ENCODE data around the gene SHC1. TPM values are rescaled to one million over a fixed set of nuclear protein-coding genes. Genes with fewer than 3 reads are reported as not detected.

Gene SHC1
- total RNA-seq, 1 donor: 59.5 TPM

DNA sequence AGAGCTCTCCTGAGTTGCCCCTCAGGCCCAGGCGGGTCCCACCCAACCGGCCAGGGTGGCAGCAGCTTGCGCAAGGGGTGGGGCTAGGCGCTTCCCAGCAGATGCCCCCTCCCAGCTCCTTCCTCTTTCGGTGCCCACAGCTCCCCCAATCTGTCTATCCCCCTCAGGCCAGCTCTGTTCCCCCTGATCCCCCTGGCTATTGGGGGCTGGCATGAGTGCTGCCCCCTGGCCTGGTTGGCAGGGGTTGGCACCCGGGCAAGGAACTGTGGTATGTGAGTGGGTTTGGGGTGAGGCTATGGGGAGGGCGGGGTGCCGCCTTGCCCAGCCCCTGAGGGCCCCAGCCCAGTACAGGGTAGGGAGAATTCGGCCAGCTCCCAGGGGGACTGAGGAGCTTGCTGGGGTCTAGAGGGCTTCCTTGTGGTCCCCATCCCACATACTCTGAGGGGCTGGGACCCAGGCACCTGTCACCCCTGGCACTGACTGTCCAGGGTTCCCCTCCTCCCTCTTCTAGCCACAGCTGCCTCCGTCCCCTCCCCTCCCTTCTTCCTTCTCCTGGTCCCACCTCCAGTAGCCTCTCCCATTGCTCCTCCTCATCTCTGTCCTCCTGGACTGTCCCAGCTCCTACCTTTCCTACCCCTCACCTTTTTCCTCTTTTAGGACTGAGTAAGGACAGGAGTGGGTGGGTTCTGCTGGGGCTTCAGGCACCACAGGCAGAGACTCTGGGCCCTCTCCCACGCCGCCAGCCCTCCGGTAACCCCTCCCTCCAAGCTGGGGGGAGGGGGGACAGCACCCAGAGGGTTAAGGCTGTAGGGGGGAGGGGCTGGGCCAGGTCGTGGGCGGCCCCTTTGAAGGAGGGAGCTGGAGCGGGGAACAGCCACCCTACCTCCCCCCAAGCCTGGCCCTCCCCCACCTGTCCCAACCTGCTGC lies 37.7 kb upstream of the SHC1 start:
- no peak for DNase-seq (ENCODE audit: low read depth in 2 of 3, low spot score in 2 of 3)

DNA sequence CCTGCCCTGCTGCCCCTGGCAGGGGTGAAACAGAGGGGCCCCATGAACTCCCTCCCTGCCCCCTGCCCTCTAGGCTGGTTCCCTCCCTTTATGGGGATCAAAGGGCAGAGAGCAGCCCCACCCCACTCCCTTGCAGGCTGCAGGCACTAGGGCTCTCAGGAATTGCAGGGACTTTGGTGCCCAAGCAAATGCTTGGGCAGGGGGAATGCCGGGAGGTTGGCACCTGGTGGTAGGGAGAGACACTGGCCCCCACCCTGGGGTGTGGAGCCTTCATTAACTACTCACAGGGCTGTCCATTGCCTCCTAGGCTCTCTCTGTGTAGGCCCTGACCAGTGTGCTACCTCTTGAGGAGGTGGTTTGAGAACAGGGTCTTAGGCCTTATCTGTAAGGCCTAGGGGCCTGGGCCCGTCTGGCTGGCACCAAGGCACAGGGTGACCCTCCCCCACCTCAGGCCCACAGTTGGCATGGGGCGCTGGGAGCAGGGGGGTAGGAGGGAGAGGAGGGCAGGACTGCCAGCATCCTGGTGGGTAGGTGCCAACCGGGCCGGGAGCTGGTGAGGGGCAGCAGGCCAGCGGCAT lies 36.8 kb upstream of the SHC1 start:
- no peak for DNase-seq (ENCODE audit: low read depth in 2 of 3, low spot score in 2 of 3)

DNA sequence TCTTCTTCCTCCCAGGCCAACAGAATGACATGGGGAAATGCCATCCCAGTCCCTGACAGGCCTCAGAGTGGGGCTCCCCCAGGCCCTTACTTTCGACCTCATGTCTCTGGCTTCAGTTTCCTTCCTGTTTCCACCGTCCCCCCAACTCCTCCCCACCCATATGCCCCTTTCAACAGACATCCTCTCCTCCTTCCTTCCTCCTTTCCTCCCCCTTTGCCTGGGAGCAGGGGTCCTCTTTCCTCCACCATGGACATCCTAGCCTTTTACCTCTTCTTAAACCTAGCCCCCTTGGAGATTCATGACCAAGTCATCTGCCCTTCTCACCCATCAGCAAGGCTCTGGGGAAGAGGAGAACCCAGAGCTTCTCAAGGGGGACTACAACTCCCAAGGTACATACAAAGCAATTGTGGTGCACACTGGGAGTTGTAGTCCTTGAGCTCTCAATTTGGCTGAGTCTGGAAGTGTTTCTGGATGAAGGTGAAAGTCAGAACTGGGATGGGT lies 36.1 kb upstream of the SHC1 start:
- DNase-seq (ENCODE audit: low read depth in 2 of 3, low spot score in 2 of 3): peak in 1 of 3 donors; percentile 61

DNA sequence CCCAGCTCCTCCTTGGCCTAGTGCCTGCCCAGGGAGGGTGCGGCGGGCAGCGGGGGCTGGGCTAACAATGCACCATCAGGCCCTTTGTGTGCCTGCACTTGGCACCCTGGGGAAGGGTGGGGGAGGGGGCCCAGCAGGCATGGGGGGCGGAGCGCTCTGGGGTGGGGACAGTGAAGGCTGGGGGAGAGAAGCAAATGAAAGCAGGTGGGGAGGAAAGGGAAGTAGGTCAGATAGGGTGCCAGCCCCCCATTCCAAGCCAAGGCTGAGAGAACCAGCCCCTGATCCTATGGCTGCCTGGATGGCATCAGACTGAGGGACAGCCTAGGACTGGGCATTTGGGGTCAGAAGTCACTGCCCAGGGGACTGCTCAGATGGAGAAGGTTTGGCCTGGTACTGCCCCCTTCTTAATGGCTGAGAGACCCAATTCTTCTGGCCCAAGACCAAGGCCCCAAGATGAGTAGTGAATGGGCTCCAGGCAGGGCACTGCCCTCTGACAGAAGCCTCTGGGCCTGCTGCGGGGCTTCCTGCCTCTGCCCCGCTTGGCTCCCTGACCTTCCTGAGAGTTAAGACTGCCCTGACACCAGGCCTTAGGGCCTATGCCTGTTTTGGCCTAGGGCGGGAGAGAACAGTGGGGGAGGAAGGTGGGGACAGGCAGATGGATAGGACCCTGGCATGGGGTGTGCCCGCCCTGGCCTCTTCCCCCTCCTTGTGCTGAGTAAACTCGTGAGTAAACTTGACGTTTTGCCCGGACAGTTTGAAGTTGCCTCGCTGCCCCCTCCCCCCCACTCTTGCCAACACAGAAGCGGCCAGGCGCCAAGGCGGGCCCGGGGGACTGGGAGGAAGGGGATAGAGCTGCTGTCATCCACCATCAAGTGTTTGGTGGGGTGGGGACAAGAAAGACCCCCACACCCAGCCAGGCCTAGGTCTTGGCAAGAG lies 34.8 kb upstream of the SHC1 start:
- no peak for DNase-seq (ENCODE audit: low read depth in 2 of 3, low spot score in 2 of 3)

DNA sequence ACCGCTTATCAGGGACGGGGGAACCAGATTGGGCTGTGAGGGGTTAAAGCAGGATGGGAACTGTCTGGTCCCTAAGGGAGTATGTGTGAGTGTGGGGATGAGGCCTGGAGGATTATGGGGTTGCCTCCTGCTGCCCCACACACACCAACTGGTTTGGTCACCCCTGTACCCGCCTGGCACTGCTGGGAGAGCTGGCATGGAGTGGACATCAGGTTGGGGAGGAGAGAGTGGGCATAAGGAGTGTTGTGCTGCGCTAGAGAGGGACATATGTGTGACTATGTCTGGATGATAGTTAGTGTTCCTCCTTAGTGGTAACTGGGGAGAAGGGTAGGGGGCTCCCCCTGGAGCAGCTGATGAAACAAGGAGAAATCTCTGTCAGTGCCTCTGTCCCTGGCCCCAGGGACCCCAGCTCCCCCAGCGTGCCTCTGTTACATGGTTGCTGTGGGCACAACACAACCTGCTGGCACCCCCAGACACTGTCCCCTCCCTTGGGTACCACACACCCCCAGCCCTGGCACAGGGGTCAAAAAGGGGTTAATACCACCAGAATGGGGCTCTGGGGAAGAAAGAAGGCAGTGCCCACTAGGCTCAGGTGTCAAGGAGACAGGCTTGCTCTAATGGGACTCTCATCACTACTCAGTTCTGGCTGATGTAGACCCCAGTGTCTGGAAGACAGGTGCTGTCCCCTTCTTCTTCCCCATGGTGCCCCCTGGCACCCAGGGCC lies 34.0 kb upstream of the SHC1 start:
- DNase-seq (ENCODE audit: low read depth in 2 of 3, low spot score in 2 of 3): no peak

DNA sequence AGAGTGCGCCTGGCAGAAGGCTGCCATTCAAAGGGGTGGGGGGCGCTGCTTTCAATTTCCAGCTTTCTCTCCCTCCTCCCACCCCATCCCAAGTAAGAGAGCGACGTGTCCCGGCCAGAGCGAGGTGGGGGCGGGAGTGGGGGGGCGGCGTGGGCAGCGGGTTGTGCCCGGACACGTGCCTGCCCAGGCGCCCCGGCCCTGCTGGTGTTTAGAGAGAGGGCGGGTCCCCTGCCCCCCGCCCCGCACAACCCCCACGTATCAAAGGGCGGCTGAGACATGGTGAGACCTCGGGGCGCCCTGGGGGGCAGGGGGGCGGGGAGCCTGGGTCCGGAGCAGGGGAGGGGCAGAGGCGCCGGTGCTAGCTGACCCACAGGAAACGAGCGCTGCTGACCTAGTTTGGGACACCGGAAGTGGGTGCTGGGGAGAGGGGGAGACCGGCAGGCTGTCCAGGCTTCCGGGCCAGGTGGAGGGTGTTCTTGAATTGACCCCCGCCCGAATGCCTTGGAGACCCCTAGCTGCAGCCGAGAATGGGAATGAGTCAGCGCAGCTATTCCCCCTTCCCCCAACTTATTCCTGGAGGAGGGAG lies 33.3 kb upstream of the SHC1 start:
- no peak for DNase-seq (ENCODE audit: low read depth in 2 of 3, low spot score in 2 of 3)

DNA sequence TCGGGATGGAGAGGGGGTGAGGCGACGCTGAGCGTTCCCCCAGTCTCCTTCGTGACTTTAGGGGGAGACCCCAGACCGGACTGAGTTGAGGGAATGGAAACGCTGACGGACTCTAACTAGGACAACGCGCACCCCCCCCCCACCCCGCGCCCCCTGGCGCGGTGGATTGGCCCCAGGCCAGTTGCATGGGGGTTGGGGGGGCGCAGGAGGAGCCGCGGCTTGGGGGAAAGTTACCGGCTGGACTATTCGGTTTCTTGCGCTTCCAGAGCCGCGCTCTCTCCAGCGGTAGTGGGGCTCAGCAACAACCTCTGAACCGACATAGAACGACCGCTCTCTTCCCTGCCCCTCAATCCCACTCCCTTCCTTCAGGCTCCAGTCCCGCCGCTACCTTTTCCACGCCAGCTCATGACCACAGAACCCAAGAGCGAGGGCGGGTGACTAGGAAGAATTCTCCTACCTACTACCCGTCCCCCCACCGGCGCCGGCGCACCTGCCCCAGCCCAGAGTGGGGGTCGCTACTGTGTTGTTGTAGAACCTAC lies 32.7 kb upstream of the SHC1 start:
- no peak for DNase-seq (ENCODE audit: low read depth in 2 of 3, low spot score in 2 of 3)

DNA sequence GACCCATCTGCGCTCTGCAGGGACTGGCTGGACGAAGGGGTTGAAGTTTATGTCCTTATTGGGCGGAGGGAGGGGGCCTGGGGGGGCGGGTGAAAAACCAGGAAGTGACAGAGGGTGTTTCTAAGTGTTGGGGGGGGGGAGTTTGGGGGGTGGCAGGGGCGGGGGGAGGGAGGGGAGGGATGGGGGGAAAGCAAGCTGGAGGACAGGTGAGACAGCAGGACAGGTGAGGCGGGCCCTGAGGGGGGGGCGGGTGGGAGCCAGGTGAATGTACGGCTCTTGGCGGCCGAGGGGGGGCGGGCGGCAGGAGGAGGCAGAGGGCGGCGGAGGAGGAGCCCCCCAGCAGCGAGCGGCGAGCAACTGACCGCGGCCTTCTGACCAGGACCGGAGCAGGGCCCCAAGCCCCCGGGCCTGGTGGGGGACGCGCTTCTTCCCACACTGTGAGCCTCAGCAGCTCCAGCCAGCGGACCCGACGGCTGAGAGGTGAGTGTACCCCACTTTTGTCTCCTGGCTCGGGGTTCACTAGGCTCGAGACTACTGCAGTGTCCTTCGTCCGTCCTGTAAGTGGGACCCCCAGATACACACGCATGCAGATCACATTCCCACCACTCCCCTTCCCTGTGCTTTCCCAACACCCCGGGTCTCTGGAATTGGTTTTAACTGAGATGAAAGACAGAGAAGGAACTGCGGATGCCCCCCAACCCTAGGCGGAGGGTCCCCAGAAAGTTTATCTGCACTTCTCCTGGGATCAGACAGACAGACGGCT lies 32.1 kb upstream of the SHC1 start, which contains the start of gene ZBTB7B:
ZBTB7B (plus strand) TSS at position 339 of the 763 bp plus-strand sequence. CDS start 11,859 bp downstream, outside the sequence.
- no peak for DNase-seq (ENCODE audit: low read depth in 2 of 3, low spot score in 2 of 3)

DNA sequence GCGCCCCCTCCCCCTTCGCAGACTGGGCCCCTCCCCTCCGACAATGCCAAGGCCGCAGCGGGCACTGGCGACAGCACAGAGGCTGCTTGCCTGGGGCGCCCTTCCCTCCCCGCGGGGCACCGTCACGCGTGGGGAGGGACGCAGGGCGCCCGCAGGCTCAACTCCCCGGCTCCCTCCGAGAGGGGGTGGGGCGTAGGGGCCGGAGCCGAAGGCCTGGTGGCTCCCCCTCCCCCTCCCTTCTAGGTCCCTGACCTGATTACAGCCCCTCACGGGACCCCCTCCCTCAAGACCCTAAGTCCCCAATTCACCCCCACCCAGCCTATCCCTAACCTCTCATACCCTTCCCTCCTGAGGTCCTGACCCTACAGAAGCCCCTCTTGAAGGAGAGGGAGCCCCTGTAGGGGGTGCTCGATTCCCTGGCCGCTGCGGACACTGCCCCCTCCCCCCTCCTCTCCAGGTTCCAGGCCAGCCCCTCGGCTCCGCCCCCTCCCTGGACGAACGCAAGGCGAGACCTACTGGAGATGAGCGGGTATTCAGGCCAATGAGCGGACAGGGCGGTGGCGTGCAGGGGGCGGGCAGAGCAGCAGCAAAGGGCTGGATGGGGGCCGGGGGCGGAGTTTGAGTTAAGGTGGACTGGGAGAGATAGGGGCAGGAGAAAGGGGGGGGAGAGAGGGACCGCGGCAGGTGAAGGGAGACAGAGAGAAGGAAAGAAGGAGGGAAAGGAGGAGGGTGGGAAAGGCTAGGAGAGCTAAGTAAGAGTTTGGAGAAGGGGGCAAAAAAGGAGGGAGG lies 31.3 kb upstream of the SHC1 start:
- peak; percentile 81 to 99 (median 98) for DNase-seq (ENCODE audit: low read depth in 2 of 3, low spot score in 2 of 3)

DNA sequence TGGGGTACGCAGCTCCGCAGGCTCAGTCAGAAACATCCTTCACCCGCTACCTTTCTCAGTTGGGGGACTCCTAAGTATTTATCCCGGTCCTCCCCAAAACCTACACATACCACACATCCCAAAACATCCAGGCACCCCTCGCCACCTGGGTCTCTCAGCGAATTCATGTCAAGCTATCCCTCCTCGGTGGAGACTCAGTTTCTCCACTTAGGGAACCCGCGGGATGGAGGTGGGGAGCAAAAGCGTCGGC lies 30.8 kb upstream of the SHC1 start:
- no peak for DNase-seq (ENCODE audit: low read depth in 2 of 3, low spot score in 2 of 3)

DNA sequence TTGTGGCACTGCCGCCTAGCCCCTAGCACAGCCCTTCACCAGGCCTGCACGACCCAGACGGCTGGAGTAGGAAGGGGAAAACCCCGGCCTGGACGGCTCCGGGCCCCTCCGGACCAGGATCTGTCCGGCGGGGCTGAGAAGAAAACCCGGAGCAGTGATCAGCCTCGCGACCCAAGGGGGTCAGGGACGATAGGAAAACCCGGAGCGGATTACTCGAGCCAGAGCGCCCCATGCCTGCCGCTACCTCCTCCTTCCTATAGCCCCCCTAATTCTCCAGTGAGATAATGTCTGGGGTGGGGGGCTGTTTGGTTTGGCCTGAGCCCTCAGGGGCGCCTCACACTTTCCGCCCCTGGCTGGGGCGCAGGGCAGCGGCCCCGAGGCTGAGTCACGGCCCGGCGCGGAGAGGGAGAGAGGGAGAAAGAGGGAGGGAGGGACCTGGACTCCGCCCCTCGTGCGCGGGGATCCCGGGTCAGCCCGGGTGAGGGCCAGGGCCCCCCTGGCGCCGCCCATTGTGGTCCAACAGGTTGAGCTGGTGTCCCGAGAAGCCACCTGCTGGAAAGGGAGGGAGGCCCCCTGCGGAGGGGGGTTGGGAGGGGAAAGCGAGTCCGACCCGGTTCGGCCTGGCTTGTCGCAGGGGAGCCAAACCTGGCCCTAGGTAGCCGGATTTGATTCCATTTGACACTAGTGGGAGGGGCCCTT lies 30.3 kb upstream of the SHC1 start:
- peak in 2 of 3 donors; percentile 89 to 92 for DNase-seq (ENCODE audit: low read depth in 2 of 3, low spot score in 2 of 3)

DNA sequence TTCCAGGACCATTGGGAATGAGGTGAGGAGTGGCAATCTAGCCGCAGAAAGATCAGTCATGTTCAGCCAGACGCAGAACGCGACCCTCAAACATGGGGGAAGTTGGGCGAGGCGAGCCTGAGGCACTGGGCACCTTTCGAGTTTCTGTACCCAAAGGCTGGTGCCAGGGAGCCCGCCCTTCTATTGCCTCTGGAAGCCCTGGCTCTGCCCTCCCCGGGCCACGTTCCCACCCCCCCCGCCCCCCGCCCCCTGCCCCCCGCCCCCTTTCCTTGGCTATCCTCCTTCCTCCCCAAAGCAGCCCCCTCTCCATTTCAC lies 29.8 kb upstream of the SHC1 start:
- no peak for DNase-seq (ENCODE audit: low read depth in 2 of 3, low spot score in 2 of 3)

DNA sequence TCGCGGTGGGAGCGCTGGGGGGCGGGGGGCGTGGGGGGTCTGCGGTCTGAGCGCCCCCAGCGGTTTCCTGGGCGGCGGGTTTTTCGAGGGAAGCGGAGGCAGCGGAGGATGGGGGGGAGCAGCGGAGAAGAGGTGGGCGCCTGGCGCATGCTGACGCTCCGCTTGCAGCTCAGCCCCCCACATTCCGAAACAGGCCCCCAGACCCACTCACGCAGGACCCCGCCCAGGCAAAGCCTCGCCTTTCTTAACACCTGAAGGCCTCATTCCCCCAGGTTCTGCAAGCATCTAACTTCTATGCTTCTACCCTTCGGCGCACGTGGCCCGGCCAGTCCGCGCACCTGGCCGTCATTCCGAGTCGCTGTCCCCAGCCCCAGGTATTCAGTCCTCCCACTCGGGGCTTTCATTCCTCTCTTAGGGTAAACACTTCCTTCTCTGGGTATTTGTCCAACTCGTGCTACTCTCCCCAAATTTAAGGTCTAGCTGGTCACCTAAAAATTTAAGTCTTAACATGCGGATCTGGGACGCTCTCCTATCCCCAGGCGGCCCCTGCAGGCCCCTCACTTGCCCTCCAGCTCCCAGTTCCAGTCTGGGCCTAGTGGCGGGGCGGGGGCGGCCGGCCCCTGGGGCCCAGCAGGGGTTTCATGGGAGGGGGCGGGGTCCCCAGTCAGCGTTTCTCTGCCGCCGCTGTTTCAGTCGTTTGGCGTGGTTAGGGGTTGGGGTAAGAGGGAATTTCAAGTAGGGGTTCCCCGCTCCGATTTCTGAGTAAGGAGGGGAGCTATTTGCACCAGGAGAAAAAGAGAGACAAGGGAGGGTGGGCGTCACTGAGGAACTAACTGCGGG lies 29.2 kb upstream of the SHC1 start:
- DNase-seq (ENCODE audit: low read depth in 2 of 3, low spot score in 2 of 3): no peak

DNA sequence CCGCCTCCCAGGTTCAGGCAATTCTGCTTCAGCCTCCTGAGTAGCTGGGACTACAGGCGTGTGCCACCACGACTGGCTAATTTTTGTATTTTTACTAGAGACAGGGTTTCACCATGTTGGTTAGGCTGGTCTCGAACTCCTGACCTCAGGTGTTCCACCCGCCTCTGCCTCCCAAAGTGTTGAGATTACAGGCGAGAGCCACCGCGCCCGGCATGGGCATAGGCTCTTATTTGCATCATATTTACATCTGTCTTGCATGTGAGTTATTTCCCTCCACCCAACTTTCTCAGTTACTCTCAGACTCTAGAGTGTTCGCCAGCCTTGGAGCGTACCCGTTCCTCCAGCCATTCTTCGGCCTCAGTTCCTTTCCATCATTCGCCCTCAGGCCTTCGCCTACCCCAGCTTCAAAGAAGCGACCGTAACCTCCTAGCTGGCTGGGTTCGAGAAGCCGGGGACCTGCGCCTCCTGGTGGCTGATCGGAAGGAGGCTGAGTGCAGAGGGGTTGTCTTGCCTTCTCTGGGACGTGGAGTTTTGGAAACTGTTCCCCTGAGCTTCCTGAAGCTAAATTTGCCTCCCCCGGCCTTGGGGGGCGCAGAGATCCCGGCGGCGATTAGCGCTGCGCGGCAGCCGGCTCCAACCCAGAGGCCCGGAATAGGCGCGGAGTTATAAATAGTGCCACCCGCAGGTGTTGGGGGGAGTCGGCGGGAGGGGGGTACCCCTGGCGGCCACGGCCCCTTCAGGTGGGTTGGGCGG lies 28.4 kb upstream of the SHC1 start:
- DNase-seq (ENCODE audit: low read depth in 2 of 3, low spot score in 2 of 3): peak in 2 of 3 donors; percentile 70 to 76

DNA sequence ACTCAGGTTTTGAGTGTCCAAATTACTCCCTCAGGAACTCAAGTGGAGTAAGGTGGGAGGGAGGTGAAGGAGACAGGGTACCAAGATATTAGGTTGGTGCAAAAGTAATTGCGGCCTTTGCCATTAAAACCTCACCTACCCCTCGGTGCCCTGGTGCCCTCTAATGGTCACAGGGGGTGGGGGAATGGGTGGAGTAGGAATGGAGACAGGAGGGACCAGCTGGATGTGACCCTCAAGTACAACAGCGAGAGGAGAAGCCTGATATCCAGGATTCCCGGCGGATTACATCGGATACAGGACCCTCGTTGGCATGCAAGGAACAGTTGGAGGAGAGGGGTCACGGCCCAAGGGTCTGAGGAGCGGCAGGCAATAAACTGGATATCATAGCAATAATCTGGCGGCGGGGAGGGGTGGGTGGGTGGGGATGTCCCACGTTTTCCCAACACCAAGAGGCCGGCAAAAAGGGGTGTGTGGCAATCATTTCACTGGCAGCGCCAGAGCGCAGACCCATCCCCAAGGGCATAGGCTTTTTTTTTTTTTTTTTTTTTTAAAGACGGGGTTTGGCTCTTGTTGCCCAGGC lies 27.7 kb upstream of the SHC1 start:
- DNase-seq (ENCODE audit: low read depth in 2 of 3, low spot score in 2 of 3): no peak

Measured in hematopoietic multipotent progenitor cell (in vitro differentiated cells).